Coronary artery (tissue), 2 donors: ENCODE measurements around the gene USP14.

Experiments
- DNase-seq: peaks from one replicate; pipeline ENCODE4 v3.0.0-alpha.2; 2017; ENCODE audit warnings: low spot score
- H3K27ac ChIP-seq, 2 donors: fragments of 200-600 bp; sonication (generic); one replicate each; pipeline ENCODE4 v1.5.1; 2016 to 2019
- H3K4me3 ChIP-seq: fragments of 200-600 bp; sonication (generic); 2 replicates; pipeline ENCODE4 v1.5.1; 2016; ENCODE audit warnings: mild to moderate bottlenecking, moderate library complexity
- TF ChIP-seq, protein P1 (sequence below): fragments of 200-600 bp; sonication (generic); IDR thresholded peaks from one replicate; pipeline ENCODE4 v1.5.1; 2019; ENCODE audit warnings: antibody characterized with exemption

The USP14 gene

DNA sequence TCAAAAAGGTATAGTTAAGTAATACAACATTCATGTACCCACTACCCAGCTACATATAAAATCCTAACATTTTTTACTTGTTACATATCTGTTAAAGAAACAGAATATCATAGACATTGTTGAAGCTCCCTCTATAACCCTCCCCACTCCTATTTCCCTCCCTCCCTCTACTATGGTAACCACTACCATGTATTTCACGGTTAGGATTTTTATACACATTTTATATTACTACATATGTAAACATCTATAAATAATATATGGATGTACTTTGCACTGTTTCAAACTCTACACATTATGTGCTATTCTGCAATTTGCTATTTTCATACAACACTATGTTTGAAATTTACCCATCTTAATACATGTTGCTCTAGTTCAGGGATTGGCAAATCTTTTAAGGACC lies 73.2 kb downstream of the USP14 start:
- TF ChIP-seq, protein P1, sequence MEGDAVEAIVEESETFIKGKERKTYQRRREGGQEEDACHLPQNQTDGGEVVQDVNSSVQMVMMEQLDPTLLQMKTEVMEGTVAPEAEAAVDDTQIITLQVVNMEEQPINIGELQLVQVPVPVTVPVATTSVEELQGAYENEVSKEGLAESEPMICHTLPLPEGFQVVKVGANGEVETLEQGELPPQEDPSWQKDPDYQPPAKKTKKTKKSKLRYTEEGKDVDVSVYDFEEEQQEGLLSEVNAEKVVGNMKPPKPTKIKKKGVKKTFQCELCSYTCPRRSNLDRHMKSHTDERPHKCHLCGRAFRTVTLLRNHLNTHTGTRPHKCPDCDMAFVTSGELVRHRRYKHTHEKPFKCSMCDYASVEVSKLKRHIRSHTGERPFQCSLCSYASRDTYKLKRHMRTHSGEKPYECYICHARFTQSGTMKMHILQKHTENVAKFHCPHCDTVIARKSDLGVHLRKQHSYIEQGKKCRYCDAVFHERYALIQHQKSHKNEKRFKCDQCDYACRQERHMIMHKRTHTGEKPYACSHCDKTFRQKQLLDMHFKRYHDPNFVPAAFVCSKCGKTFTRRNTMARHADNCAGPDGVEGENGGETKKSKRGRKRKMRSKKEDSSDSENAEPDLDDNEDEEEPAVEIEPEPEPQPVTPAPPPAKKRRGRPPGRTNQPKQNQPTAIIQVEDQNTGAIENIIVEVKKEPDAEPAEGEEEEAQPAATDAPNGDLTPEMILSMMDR: no peak
- H3K27ac ChIP-seq: no peak overlapping the region
- H3K4me3 ChIP-seq: no peak overlapping the region
- no peak for DNase-seq

- Histone ChIP-seq H3K27ac (no peak overlapping the region), H3K4me3 (no peak overlapping the region)
- TF ChIP-seq, protein P1: no peak
- DNase-seq: no peak
These were observed 81.8 kb downstream of the USP14 start for GRCh38 chr18:240175-240574.

GRCh38 chr18:245282-245847 lies 87.0 kb downstream of the USP14 start:
- Histone ChIP-seq H3K27ac (no peak overlapping the region), H3K4me3 (no peak overlapping the region)
- TF ChIP-seq, protein P1: no peak
- DNase-seq: no peak

DNA sequence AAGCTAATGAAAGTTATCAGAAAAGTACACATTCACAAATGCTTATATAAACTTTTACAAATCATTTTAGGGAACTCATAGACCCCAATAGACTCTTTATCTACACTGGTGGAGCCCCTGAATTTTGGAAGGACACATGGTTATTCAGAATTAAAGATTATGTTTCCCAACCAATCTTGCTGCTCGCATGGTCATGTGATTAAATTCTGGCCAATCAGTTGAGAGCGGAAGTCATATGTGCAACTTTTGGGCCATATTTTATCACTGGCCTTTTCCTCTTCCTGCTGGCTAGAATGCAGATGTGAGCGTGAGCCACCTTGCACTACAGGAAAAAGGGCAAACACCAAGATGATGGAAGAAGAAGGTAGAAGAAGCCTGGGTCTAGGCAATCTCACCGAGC lies 89.7 kb downstream of the USP14 start:
- DNase-seq: no peak
- TF ChIP-seq, protein P1: no peak
- H3K4me3 ChIP-seq: no peak overlapping the region
- H3K27ac ChIP-seq: no peak overlapping the region

- H3K4me3 ChIP-seq: no peak overlapping the region
- TF ChIP-seq, protein P1: no peak
- no peak for DNase-seq
- no peak overlapping the region for H3K27ac ChIP-seq
These were observed 92.3 kb downstream of the USP14 start for GRCh38 chr18:250685-251084.

DNA sequence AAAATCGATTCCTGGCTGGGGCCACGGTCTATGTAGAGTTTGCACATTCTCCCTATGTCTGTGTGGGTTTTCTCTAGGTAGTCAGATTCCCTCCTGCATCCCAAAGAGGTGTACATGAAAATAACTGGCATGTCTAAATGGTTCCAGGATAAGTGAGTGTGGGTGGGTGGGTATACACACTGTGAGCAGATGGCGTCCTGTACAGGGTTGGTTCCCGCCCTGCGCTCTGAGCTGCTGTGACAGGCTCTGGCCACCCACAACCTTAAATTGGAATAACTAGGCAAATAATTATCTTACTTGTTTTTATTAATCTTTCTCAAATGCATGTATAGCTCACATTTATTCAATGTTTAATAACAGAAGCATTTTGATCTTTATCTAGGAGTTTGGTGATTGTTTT lies 93.2 kb downstream of the USP14 start:
- TF ChIP-seq, protein P1: no peak
- H3K4me3 ChIP-seq: no peak overlapping the region
- H3K27ac ChIP-seq: no peak overlapping the region
- DNase-seq: no peak

GRCh38 chr18:253121-253520 lies 94.8 kb downstream of the USP14 start:
- TF ChIP-seq, protein P1: no peak
- Histone ChIP-seq H3K27ac (no peak overlapping the region), H3K4me3 (no peak overlapping the region)
- DNase-seq: no peak
